H7 (cell line): ENCODE measurements around the gene MUC5AC. TPM values are rescaled to one million over a fixed set of nuclear protein-coding genes. Genes with fewer than 3 reads are reported as not detected.
"Not testable (repeated sequence)": the region's sequence is repeated elsewhere in the genome, so short reads cannot be mapped to it uniquely, and the experiment has no call there.

Source experiments
- DNase-seq: peaks from one replicate; pipeline ENCODE4 v3.0.0; 2012
- H3K27me3 ChIP-seq: 2 replicates; pipeline ENCODE4 v1.6.0; 2011; ENCODE audit warnings: mild to moderate bottlenecking, low read length; ENCODE audit not compliant: control insufficient read depth, insufficient read depth
- H3K36me3 ChIP-seq: replicated peaks from 2 replicates; pipeline ENCODE4 v1.5.1; 2011; ENCODE audit warnings: low read length; ENCODE audit not compliant: control insufficient read depth, insufficient read depth
- H3K4me3 ChIP-seq: 2 replicates; pipeline ENCODE4 v1.5.1; 2011; ENCODE audit warnings: low read depth, mild to moderate bottlenecking, control low read depth, low read length, moderate library complexity; ENCODE audit not compliant: insufficient read depth
- total RNA-seq: library from RNA; depleted of rRNA; stranded (reverse); fragments of >200 nt; shearing (Covaris generic); gene quantifications from 2 replicates; pipeline ENCODE4 v1.2.3, GENCODE V29; 2014; rRNA removed

Gene MUC5AC, protein sequence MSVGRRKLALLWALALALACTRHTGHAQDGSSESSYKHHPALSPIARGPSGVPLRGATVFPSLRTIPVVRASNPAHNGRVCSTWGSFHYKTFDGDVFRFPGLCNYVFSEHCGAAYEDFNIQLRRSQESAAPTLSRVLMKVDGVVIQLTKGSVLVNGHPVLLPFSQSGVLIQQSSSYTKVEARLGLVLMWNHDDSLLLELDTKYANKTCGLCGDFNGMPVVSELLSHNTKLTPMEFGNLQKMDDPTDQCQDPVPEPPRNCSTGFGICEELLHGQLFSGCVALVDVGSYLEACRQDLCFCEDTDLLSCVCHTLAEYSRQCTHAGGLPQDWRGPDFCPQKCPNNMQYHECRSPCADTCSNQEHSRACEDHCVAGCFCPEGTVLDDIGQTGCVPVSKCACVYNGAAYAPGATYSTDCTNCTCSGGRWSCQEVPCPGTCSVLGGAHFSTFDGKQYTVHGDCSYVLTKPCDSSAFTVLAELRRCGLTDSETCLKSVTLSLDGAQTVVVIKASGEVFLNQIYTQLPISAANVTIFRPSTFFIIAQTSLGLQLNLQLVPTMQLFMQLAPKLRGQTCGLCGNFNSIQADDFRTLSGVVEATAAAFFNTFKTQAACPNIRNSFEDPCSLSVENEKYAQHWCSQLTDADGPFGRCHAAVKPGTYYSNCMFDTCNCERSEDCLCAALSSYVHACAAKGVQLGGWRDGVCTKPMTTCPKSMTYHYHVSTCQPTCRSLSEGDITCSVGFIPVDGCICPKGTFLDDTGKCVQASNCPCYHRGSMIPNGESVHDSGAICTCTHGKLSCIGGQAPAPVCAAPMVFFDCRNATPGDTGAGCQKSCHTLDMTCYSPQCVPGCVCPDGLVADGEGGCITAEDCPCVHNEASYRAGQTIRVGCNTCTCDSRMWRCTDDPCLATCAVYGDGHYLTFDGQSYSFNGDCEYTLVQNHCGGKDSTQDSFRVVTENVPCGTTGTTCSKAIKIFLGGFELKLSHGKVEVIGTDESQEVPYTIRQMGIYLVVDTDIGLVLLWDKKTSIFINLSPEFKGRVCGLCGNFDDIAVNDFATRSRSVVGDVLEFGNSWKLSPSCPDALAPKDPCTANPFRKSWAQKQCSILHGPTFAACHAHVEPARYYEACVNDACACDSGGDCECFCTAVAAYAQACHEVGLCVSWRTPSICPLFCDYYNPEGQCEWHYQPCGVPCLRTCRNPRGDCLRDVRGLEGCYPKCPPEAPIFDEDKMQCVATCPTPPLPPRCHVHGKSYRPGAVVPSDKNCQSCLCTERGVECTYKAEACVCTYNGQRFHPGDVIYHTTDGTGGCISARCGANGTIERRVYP (N-terminal part only)
- not detected in 2 replicates for total RNA-seq

GRCh38 chr11:1157645-1158591 lies at the start of gene MUC5AC:
Gene MUC5AC (plus strand): TSS chr11:1157953. CDS start chr11:1158000, 47 bp downstream.
- no peaks in the 10 kb centered on the region for H3K27me3 ChIP-seq
- peak; percentile 67 for DNase-seq
- H3K36me3 ChIP-seq = no peaks in the 10 kb centered on the region
- H3K4me3 ChIP-seq = no peak within 1 kb of the TSS

DNA sequence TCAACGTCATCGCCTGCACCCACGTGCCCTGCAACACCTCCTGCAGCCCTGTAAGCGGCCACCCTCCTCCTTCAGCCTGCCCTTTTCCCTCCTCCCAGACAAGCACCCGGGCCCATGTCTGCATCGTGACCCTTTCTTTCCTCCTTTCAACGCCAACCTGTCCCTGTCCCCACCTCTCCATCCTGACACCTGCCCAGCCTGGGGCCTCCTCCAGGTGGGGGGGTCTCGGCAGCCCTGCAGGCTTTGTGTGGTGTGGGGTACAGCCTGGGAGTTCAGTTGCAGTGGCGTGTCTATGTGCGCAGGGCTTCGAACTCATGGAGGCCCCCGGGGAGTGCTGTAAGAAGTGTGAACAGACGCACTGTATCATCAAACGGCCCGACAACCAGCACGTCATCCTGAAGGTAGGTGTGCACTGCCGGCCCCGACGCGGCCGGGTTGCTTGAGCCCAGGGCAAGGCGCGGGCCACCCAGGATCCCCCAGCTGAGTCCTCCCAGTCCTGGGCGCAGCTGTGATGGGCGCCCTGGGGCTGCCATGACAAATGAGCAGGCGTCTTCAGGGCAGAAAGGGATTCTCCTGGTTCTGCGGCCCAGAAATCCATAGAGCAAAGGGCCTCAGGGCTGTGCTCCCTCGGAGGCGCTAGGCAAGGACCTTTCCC lies 49.4 kb upstream of the MUC5AC start:
- H3K27me3 ChIP-seq = no peaks in the 10 kb centered on the region
- no peak for DNase-seq
- H3K36me3 ChIP-seq = no peaks in the 10 kb centered on the region
- no peak overlapping the region for H3K4me3 ChIP-seq

DNA sequence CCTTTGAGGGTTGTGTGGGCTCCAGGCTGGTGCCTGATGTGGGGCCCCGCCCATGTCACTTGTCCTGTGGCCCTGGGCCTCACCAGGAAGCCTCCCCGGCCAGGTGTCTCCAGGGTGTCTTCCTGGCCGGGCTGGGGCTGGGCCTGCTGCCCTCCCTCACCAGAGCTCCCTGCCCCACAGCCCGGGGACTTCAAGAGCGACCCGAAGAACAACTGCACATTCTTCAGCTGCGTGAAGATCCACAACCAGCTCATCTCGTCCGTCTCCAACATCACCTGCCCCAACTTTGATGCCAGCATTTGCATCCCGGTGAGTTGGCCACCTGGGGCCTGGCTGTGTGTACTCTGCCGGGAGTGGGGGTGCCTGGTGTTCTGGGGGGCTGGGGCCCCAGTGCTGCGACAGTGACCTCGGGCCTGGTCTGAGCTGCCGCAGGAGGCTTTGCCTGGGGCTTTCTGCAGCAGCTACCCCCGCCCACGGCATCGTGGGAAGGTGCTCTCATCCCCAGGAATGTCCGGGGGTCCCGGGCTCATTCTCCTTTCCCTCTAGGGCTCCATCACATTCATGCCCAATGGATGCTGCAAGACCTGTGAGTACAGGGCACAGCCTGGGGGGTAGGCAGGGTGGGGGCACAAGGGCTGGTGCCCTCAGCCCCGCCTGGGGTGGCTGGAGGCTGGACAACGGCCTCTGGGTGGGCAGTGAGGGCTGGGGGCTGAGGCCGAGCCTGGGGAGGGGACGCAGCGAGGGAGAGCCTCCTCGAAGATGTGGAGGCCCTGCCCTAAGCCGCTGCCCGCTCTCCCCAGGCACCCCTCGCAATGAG lies 48.4 kb upstream of the MUC5AC start:
- no peak for DNase-seq

GRCh38 chr11:1109918-1110705 lies 47.6 kb upstream of the MUC5AC start:
- DNase-seq = no peak
- Histone ChIP-seq H3K4me3 (no peak overlapping the region), H3K36me3 (no peaks in the 10 kb centered on the region), H3K27me3 (no peaks in the 10 kb centered on the region)

More for the DNA sequence above, 48.4 kb upstream of the MUC5AC start:
- H3K36me3 ChIP-seq = no peaks in the 10 kb centered on the region
- H3K27me3 ChIP-seq = no peaks in the 10 kb centered on the region
- H3K4me3 ChIP-seq = no peak overlapping the region

GRCh38 chr11:1111545-1112212 lies 46.1 kb upstream of the MUC5AC start:
- H3K27me3 ChIP-seq = no peaks in the 10 kb centered on the region
- H3K36me3 ChIP-seq = no peaks in the 10 kb centered on the region
- H3K4me3 ChIP-seq = no peak overlapping the region
- peak; percentile 25 for DNase-seq

DNA sequence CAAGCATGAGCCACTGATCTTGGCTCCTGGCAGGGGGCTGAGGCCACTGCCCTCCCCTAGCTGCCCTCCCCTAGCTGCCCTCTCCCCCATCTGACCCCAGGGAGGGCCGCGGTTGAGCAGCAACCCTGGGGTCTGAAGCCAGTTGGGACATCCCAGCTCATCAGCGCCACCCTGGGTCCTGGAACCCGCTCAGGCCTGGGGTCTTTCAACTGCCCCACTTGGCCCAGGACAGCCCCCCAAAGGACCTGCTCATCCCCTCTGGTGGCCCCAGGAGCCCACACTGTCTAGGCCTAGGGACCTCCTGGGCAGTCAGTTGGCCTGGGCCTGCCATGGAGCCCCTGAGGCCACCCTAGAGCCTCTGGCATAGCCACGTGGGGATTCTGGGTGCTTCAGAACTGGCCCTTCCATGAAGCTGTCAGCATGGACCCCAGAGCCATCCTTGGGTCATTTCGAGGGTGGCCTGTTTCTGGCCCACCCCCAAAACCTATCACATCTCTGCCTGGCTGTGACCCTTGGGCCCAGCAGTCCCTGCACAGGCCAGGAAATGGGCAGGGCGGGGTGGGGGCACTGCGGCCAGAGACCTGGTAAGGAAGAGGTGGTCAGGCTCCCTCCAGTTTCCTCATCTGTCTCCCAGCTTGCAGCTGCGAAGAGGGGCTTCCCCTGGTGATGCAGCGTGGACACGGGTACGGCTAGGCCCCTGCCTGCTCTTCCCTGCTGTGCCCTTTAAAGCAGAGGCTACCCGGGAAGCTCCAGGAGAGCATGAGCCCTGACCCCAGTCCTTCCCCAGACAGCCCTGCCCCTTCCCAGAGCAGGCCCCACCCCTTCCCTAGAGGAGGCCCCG lies 45.2 kb upstream of the MUC5AC start:
- Histone ChIP-seq H3K36me3 (no peaks in the 10 kb centered on the region), H3K4me3 (no peak overlapping the region), H3K27me3 (no peaks in the 10 kb centered on the region)
- DNase-seq = peak; percentile 90

- DNase-seq = peak; percentile 80
- H3K36me3 ChIP-seq = no peaks in the 10 kb centered on the region
- H3K4me3 ChIP-seq = no peak overlapping the region
- no peaks in the 10 kb centered on the region for H3K27me3 ChIP-seq
Observed at GRCh38 chr11:1113405-1114201, 44.1 kb upstream of the MUC5AC start.

- not testable (repeated sequence) for H3K27me3 ChIP-seq, H3K36me3 ChIP-seq, DNase-seq, H3K4me3 ChIP-seq
Observed at GRCh38 chr11:1115292-1115691, 42.5 kb upstream of the MUC5AC start.

- peak; percentile 31 for DNase-seq
- Histone ChIP-seq H3K36me3 (no peaks in the 10 kb centered on the region), H3K27me3 (no peaks in the 10 kb centered on the region), H3K4me3 (no peak overlapping the region)
Observed at GRCh38 chr11:1116104-1116503, 41.6 kb upstream of the MUC5AC start.

DNA sequence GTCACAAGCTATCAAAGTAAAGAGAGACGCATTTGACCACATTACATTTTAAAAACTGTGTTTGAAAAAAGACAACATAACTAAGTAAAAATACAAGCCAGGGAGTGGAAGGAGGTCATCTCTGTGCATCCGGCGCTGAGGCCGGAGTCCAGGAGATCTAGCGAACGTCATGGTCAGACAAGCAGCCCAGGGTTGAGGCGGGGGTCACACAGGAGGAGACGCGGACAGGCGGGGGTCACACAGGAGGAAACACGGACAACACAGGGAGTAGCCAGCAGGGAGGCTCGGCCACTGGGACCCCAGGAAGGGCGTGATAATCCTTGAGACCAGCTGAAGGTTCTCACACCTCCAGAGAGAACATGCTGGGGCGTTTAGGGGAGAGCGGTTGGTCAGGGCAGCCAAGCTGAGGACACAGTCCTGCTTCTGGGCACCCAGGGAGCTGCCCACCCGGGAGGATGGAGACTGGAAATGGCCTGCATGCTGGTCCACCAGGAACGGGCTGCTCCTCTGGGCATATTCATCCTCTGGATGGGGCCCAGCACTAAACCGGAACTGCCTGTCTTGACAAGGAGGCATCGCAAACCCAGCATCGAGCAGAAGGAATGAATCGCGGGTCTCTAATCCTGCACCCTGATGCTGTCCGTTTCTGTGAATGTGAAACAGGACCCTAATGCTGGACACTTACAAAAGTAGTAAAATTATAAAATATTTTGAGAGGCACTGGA lies 40.9 kb upstream of the MUC5AC start:
- Histone ChIP-seq H3K4me3 (no peak overlapping the region), H3K27me3 (no peaks in the 10 kb centered on the region), H3K36me3 (no peaks in the 10 kb centered on the region)
- DNase-seq = peak; percentile 50
